Lower leg skin (tissue), 4 donors: ENCODE results near the gene SHC3. TPM values are rescaled to one million over a fixed set of nuclear protein-coding genes. Genes with fewer than 3 reads are reported as not detected.

Experiments
- DNase-seq, 2 donors: peaks; one replicate each; pipeline ENCODE4 v3.0.0-alpha.2; 2019; ENCODE audit warnings: low spot score in 2 of 2
- H3K4me3 ChIP-seq: fragments of 200-600 bp; sonication (generic); 2 replicates; pipeline ENCODE4 v1.5.1; 2017; ENCODE audit warnings: mild to moderate bottlenecking, low read depth; ENCODE audit not compliant: poor library complexity, severe bottlenecking
- POLR2A ChIP-seq, 2 donors: fragments of 450-650 bp; IDR thresholded peaks; one replicate each; pipeline ENCODE4 v1.6.1; 2016 to 2017; ENCODE audit warnings: antibody characterized with exemption in 2 of 2, mild to moderate bottlenecking in 1 of 2, moderate library complexity in 1 of 2
- WGBS, 2 donors: methylation state at CpG; one replicate each; pipeline ENCODE4 v1.1.5; 2018; 5-methylcytosine and 5-hydroxymethylcytosine counted together
- intact Hi-C: fragments of 100-400 bp; cut with DNase I; formaldehyde crosslinking; loops from one replicate; pipeline ENCODE4 v1.15.0; 2023; ENCODE audit warnings: low total_unique reads
- total RNA-seq, 4 donors: library from RNA; depleted of rRNA; stranded (reverse); fragments of >200 nt; gene quantifications; one replicate each; pipeline ENCODE4 v1.1.0, GENCODE V29; 2016
- TF ChIP-seq, protein P1 (sequence below), 3 donors: fragments of 450-650 bp; IDR thresholded peaks; one replicate each; pipeline ENCODE4 v1.5.1; 2016; ENCODE audit warnings: antibody characterized with exemption in 3 of 3, mild to moderate bottlenecking in 3 of 3, moderate library complexity in 2 of 3

Gene SHC3
- total RNA-seq, 4 donors from 2014 or later: 0.49 to 3.7 (median 1.7) TPM

DNA sequence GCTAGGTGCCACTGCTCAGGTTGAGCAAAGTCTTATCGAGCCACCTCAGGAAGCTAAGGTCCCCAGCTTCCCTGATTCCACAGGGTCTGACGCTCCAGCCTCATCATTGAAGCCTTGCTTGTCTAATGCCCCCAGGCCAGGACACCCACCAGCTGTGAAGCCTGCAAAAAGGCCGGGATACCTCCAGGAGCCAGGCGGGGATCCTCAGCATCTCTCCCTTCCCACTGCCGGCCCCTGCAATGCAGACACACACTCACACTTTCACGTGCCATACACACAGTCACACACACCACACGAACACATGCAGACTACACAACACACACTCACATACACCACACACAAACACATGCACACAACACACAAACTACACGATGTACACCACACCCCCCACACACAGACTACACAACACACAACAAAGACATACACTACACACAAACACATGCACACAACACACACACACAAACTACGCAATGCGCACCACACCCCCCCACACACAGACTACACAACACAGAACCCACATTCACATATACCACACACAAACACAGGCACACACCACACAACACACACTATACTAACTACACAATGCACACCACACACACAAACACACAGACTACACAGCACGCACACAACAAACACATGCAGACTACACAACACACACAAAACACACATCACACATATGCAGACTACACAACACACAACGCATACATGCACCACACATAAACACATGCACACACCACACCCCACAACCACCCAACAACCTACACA lies 205.2 kb downstream of the SHC3 start:
- intact Hi-C loops: no loop called here
- TF ChIP-seq, protein P1, sequence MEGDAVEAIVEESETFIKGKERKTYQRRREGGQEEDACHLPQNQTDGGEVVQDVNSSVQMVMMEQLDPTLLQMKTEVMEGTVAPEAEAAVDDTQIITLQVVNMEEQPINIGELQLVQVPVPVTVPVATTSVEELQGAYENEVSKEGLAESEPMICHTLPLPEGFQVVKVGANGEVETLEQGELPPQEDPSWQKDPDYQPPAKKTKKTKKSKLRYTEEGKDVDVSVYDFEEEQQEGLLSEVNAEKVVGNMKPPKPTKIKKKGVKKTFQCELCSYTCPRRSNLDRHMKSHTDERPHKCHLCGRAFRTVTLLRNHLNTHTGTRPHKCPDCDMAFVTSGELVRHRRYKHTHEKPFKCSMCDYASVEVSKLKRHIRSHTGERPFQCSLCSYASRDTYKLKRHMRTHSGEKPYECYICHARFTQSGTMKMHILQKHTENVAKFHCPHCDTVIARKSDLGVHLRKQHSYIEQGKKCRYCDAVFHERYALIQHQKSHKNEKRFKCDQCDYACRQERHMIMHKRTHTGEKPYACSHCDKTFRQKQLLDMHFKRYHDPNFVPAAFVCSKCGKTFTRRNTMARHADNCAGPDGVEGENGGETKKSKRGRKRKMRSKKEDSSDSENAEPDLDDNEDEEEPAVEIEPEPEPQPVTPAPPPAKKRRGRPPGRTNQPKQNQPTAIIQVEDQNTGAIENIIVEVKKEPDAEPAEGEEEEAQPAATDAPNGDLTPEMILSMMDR (IDR thresholded peaks at IDR 0.05): no peak
- no peak for TF ChIP-seq POLR2A (IDR thresholded peaks at IDR 0.05)
- H3K4me3 ChIP-seq: no peak overlapping the region
- DNase-seq: peak in 1 of 2 donors; percentile 50
- 90 to 93% methylated on average over 12 of the region's 12 CpGs for WGBS, 2 donors

DNA sequence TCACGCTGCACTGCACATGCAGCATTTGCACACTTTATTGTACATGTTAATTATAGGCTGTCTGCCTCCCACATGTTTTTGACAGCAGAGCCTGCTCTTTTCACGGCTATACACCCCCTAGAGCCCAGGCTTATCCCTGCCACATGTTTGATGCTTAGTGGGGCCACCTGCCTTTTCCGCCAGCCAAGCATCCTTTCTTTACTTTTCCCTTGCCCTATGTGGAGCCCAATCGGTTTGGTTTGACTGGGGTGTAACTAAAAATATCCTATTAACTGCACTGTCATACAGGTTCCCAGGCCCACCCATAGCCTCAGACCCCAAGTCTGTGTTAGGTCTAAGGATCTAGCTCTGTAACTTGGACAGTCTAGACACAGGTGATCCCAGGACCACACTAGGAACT lies 206.2 kb downstream of the SHC3 start:
- intact Hi-C loops: no loop called here
- TF ChIP-seq, protein P1 (IDR thresholded peaks at IDR 0.05): no peak
- TF ChIP-seq POLR2A (IDR thresholded peaks at IDR 0.05): no peak
- DNase-seq: peak in 1 of 2 donors; percentile 6
- WGBS, 2 donors: 84 to 86% methylated on average over 4 of the region's 4 CpGs
- H3K4me3 ChIP-seq: no peak overlapping the region

DNA sequence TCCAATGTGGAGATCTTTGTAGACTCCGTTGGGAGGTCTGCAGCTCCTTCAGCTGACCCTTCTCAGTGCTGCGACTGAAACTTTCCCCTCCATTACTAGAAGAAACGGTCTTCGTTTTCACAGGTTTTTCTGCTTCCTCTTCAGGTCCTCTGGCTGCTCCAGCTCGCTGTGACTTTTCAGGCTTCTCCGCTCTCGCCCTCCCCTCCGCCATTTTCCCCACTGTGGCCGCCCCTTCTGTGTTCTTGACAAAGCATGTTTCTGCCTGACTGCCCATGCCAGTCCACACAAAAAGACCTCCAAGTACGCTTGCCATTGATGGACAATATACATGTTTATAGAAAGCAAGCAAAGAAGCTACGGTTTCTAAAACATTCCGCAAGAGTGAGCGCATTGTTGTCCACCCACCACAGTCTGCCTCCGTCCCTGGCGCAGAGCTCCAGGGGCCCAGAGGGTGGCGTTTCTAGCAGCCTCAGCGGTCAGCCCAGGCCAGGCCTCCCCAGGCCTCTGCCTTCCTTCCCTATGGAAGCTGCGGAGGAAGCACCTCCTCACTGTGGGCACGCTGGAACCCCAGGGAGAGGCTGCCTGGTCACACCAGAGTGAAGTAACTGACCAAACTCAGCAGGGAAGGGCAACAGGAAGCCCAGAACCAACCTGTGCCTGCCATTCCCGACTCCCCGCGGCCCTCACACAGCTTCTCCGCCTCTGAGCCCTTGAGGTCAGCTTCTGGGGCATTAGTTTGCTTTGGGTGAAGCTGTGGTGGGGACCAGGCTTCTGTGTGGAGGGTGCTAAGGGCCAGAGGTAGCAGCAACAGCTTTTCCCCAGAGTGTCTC lies 207.3 kb downstream of the SHC3 start:
- TF ChIP-seq, protein P1 (IDR thresholded peaks at IDR 0.05): no peak
- TF ChIP-seq POLR2A (IDR thresholded peaks at IDR 0.05): no peak
- 91% methylated on average over 22 to 23 of the region's 23 CpGs for WGBS, 2 donors
- peak in 1 of 2 donors; percentile 75 for DNase-seq
- intact Hi-C loops: no loop called here
- no peak overlapping the region for H3K4me3 ChIP-seq

DNA sequence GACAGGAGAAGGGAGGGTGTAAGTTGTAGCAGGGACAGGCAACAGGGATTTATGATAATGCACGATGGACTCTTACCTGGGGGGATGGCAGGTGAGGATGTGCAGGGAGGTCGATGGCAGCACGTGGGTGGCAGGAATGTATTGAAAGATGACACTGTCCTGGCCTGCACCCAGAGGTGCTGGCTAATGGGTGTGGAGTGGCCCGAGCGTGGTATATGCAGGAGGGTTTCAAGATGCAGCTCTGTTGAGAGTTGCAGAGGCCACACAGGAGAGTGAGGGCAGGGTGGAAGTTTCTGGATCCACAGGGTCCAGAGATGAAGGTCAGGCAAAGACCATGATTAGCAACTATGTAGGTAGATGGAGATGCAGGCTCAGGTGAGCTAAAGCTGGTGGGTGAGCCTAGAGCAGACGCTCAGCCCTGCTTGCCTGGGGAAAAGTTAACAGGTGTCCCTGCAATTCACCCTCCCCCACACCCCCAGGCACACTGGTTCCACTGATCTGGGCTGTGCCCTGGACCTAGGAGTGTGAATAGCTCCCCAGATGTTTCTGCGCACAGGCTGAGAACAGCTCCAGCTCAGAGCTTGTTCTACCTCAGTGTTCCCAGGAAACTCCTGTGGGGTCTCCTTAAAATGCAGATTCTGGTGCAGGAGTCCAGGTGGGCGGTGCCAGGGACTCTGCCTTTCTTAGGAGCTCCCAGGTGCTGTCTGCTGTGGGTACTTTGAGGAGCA lies 208.8 kb downstream of the SHC3 start:
- peak in 1 of 2 donors; percentile 65 for DNase-seq
- no peak for TF ChIP-seq POLR2A (IDR thresholded peaks at IDR 0.05)
- TF ChIP-seq, protein P1 (IDR thresholded peaks at IDR 0.05): no peak
- 56% methylated on average over 8 of the region's 8 CpGs for whole genome bisulfite sequencing, 2 donors
- no peak overlapping the region for H3K4me3 ChIP-seq
- intact Hi-C loops: no loop called here

DNA sequence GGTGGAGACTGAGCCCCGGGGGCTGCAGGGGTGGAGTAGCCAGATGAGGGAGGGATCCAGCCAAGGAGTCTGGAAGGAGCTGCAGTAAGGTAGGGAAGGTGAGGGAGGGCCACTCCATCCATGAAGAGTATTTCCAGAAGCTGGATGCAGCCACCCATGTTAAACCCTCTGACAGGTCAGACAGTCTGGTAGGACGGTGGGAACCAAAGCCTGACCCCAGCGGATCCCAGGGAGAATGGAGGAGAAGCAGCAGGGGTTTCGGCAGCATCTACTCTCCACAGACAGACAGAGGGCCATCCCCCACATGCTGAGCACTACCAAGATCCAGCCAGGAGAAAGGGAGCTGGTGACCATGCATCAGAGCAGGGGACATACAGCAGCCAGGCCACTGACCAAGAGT lies 209.8 kb downstream of the SHC3 start:
- DNase-seq: peak in 1 of 2 donors; percentile 42
- no peak overlapping the region for H3K4me3 ChIP-seq
- TF ChIP-seq POLR2A (IDR thresholded peaks at IDR 0.05): no peak
- TF ChIP-seq, protein P1 (IDR thresholded peaks at IDR 0.05): no peak
- 86 to 88% methylated on average over 4 of the region's 4 CpGs for WGBS, 2 donors
- intact Hi-C loops: no loop called here
